GM12873 (cell line): Measurements from ENCODE around the gene MTIF2.

Experiments used
- TF ChIP-seq, protein P1 (sequence below): IDR thresholded peaks from 2 replicates; pipeline ENCODE4 v1.5.1; 2012; ENCODE audit warnings: low read depth, mild to moderate bottlenecking, moderate library complexity, low read length, control low read depth; ENCODE audit not compliant: insufficient read depth; ENCODE audit errors: missing control alignments

MTIF2 gene, protein sequence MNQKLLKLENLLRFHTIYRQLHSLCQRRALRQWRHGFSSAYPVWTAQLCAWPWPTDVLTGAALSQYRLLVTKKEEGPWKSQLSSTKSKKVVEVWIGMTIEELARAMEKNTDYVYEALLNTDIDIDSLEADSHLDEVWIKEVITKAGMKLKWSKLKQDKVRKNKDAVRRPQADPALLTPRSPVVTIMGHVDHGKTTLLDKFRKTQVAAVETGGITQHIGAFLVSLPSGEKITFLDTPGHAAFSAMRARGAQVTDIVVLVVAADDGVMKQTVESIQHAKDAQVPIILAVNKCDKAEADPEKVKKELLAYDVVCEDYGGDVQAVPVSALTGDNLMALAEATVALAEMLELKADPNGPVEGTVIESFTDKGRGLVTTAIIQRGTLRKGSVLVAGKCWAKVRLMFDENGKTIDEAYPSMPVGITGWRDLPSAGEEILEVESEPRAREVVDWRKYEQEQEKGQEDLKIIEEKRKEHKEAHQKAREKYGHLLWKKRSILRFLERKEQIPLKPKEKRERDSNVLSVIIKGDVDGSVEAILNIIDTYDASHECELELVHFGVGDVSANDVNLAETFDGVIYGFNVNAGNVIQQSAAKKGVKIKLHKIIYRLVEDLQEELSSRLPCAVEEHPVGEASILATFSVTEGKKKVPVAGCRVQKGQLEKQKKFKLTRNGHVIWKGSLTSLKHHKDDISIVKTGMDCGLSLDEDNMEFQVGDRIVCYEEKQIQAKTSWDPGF

DNA sequence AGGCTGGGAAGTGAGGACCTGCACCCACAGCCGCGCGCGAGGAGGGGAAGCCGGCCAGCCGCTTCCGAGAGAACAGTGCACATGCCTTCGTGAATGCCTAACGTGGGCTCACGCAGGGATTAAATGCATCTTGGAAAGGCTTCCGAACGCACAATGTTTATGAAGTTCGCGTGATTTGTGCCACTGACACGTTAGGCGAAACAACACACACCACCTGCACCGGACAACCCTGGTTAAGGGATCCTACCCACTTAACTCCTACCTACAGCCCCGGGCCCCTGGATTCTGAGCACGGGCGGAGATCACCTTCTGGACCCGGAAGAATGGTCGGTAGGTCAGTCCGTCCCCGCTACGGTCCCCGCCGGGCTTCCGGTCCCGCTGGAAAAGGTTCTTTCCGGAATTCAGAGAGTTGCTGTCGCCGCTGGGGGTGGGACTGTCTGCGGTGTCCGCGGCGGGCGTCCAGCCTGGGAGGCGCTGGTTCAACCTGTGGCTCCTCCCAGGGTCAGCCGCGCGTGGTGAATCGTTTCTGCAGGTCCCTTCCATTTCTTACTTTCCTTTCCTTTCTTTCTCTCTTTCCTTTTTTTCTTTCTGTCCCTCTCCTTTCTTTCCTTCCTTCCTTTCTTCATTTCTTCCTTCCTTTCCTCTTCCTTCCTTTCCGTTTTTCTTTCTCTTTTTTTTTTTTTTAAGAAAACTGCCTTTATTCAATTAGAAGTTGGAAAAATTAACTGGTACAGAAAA lies at the start of gene MTIF2:
Gene MTIF2, minus strand, starts transcription at position 325 of the 738 bp plus-strand sequence. CDS start 5,373 bp downstream, outside the sequence.
- TF ChIP-seq, protein P1, sequence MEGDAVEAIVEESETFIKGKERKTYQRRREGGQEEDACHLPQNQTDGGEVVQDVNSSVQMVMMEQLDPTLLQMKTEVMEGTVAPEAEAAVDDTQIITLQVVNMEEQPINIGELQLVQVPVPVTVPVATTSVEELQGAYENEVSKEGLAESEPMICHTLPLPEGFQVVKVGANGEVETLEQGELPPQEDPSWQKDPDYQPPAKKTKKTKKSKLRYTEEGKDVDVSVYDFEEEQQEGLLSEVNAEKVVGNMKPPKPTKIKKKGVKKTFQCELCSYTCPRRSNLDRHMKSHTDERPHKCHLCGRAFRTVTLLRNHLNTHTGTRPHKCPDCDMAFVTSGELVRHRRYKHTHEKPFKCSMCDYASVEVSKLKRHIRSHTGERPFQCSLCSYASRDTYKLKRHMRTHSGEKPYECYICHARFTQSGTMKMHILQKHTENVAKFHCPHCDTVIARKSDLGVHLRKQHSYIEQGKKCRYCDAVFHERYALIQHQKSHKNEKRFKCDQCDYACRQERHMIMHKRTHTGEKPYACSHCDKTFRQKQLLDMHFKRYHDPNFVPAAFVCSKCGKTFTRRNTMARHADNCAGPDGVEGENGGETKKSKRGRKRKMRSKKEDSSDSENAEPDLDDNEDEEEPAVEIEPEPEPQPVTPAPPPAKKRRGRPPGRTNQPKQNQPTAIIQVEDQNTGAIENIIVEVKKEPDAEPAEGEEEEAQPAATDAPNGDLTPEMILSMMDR, result peak; percentile 10

DNA sequence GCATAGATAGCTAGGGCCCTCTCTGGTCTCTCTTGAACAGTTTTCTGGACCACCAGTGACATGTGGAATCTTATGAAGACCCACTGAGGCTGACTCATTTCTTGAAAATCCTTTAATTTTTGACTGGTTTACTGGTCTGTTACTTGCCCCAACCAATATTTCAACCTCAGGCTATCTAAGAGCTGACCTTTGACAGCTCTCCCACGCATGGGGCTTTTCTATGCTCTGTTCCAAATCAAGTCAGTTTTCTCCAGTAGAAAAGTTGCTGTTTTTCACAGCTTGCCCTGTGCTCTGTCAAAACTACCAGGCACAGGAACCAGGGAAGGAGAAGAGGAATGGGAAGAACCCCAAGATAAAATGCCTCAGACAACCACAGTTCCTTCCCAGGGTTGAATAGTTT lies 46.0 kb upstream of the MTIF2 start:
- TF ChIP-seq, protein P1, result no peak

DNA sequence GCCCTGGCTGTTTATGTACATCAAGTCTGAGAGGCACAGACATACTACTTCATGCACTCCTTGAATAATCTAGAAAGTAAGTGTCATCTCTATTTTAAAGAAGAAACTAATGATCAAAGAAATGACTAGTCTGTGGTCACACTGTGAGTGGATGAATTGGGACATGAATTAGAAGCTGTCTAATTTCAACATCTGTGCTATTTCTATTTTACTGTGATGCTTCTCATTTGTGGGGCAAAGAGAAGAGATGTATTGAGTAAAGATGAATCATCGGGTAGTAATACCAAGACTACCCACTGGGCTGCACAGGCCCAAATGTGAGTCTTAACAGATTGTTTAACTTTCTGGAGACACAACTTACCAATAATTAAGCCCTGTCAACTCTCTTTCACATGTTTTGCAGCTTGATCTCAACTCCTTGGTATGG lies 42.4 kb upstream of the MTIF2 start:
- TF ChIP-seq, protein P1, result peak; percentile 57

DNA sequence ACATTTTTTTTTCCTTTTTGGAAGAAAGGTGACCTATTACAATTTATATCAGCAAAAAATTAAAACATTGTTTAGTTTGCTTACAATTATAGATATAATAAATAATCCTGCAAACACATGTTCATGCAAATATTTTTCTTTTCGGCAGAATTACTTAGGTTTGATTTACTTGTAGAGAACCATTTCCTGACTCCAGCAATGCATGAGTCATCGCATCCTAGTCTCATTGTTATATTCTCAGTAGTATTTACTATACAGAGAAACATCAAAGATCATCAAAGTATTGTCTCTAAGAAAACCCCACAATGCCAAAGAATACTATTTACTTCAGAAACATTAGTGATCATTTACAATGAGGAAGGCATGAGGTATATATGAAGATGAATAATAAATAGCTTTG lies 40.4 kb upstream of the MTIF2 start:
- TF ChIP-seq, protein P1, result no peak

DNA sequence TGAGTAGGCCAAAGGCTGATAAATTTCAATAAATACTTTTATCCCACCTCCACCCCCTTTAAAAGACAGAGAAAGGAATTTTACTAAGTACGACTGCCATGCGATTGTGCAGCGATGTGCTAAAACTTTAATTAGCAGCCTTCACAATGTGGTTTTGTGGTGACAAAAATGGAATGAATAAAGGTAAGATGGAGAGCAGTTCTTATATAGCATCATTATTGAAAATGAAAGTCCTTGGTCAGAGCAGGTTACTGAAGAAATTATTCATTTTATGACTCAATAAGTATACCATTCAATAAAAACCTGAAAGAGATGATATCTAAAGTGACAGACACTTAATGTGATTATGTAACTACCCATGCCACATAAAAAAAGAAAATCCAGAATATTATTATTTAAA lies 33.2 kb upstream of the MTIF2 start:
- TF ChIP-seq, protein P1, result no peak

DNA sequence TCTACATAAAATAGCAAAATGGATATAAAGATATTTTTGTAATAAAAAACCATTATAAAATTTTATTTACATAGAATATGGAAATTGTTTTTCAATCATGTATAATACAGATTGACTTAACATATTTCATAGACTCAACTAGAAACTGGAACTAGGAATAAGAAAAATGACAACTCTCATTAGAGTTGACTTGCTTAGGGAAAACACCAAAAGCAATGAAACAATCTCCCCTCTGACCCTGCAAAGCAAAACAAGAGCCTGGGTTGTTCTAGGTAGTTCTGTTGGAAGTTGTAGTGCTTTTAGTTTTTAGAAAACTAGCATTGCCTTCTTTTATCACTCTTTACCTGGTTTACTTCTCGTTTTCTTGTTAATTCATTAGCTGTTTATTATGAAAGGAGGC lies 32.2 kb upstream of the MTIF2 start:
- TF ChIP-seq, protein P1, result no peak

DNA sequence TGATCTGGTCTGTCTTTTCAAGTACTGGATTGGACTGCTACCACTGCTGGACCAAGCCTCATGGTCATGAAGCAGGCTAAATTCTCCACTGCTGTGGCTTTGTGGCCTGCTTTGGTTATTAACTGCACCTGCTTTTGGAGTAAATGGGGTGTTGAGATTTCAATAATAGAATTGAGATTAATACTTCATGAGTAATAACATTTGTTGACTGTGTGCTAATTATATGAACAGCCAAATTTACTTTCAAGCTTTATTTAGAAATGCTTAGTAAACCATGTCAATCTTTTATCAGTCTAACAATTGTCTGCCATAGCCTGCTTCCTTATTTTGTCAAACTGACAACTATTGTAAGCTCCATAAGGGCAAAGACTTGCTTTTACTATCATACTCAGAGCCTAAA lies 27.4 kb upstream of the MTIF2 start:
- TF ChIP-seq, protein P1, result no peak
